ENCODE data around the gene ZFR2.

DNA sequence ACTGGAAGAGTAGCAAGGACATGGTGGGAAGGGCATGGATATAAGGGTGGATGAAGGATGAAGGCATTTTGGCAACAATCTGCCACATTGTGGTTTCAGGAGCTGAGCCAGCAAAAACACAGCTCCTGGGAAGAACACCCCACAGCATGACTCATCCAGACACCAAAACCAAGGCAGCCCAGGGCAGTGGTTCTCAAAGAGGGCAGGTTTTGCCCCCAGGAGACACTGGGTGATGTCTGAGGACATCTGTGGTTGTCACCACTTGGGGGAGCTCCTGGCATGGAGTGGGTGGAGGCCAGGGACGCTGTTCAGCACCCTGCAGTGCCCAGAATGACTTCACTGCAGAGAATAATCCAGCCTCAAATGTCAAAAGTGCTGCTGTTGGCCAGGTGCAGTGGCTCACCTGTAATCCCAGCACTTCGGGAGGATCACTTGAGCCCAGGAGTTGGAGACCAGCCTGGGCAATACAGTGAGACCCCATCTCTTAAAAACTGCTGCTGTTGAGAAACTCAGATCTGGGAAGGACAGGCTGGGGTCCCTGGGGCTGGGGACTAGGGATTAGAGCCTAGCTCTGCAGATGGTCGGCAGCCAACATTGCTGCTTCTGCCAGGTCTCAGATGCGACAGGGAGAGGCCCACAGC, 16.1 kb downstream of the ZFR2 start:
- TF ChIP-seq POLR2AphosphoS5 (IDR thresholded peaks at IDR 0.05) (no peak), POLR2A (IDR thresholded peaks at IDR 0.05) (no peak)
- TF ChIP-seq, protein P1, sequence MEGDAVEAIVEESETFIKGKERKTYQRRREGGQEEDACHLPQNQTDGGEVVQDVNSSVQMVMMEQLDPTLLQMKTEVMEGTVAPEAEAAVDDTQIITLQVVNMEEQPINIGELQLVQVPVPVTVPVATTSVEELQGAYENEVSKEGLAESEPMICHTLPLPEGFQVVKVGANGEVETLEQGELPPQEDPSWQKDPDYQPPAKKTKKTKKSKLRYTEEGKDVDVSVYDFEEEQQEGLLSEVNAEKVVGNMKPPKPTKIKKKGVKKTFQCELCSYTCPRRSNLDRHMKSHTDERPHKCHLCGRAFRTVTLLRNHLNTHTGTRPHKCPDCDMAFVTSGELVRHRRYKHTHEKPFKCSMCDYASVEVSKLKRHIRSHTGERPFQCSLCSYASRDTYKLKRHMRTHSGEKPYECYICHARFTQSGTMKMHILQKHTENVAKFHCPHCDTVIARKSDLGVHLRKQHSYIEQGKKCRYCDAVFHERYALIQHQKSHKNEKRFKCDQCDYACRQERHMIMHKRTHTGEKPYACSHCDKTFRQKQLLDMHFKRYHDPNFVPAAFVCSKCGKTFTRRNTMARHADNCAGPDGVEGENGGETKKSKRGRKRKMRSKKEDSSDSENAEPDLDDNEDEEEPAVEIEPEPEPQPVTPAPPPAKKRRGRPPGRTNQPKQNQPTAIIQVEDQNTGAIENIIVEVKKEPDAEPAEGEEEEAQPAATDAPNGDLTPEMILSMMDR (IDR thresholded peaks at IDR 0.05): peak in 1 of 4 experiments; percentile 17
